ENCODE data around the gene TRIOBP.
"Not testable (repeated sequence)": the region's sequence is repeated elsewhere in the genome, so short reads cannot be mapped to it uniquely, and the experiment has no call there.

Gene TRIOBP

GRCh38 chr22:37690901-37691504, 5.8 kb upstream of the TRIOBP start:
- Histone ChIP-seq H3K9me3 (ENCODE audit: insufficient read depth, low read length) (no peaks in the 10 kb centered on the region), H3K4me1 (ENCODE audit: low read length) (peaks cover 7% of the 10 kb centered on the region; the same call in 1 of the 2 replicates), H3K9ac (ENCODE audit: low read length) (no peak overlapping the region), H3K4me3 (ENCODE audit: low read length) (no peak overlapping the region), H3K27me3 (ENCODE audit: low read depth, low read length) (no peaks in the 10 kb centered on the region), H4K20me1 (ENCODE audit: insufficient read depth, low read length) (no peaks in the 10 kb centered on the region), H3K27ac (ENCODE audit: low read length) (no peak overlapping the region), H3K79me2 (ENCODE audit: low read length) (peaks cover 21% of the 10 kb centered on the region), H3K36me3 (replicated peaks; ENCODE audit: low read depth, low read length) (peaks cover 33% of the 10 kb centered on the region), H2AFZ (ENCODE audit: low read depth, low read length) (no peak overlapping the region), H3K4me2 (ENCODE audit: low read length) (no peak overlapping the region)
- TF ChIP-seq CTCF (IDR thresholded peaks at IDR 0.05; ENCODE audit: low read depth, low read length) (no peak), EZH2phosphoT487 (IDR thresholded peaks at IDR 0.05; ENCODE audit: low read depth) (no peak)

GRCh38 chr22:37692627-37693285, 4.1 kb upstream of the TRIOBP start:
- no peak overlapping the region for H2AFZ ChIP-seq (ENCODE audit: low read depth, low read length)

GRCh38 chr22:37694131-37694530, 2.7 kb upstream of the TRIOBP start:
- peaks cover 22% of the 10 kb centered on the region for H3K36me3 ChIP-seq (replicated peaks; ENCODE audit: low read depth, low read length)
- H3K9ac ChIP-seq (ENCODE audit: low read length); H4K20me1 ChIP-seq (ENCODE audit: insufficient read depth, low read length); H3K4me1 ChIP-seq (ENCODE audit: low read length); H3K79me2 ChIP-seq (ENCODE audit: low read length); H3K4me3 ChIP-seq (ENCODE audit: low read length); H2AFZ ChIP-seq (ENCODE audit: low read depth, low read length); H3K4me2 ChIP-seq (ENCODE audit: low read length); H3K9me3 ChIP-seq (ENCODE audit: insufficient read depth, low read length); H3K27me3 ChIP-seq (ENCODE audit: low read depth, low read length); H3K27ac ChIP-seq (ENCODE audit: low read length): not testable (repeated sequence)

More at GRCh38 chr22:37692627-37693285, 4.1 kb upstream of the TRIOBP start:
- Histone ChIP-seq H3K79me2 (ENCODE audit: low read length) (peaks cover 6% of the 10 kb centered on the region; the same call in 1 of the 2 replicates), H3K27me3 (ENCODE audit: low read depth, low read length) (no peaks in the 10 kb centered on the region), H3K9ac (ENCODE audit: low read length) (no peak overlapping the region), H3K36me3 (replicated peaks; ENCODE audit: low read depth, low read length) (peaks cover 33% of the 10 kb centered on the region), H3K4me1 (ENCODE audit: low read length) (no peaks in the 10 kb centered on the region), H3K4me2 (ENCODE audit: low read length) (no peak overlapping the region), H3K9me3 (ENCODE audit: insufficient read depth, low read length) (no peaks in the 10 kb centered on the region), H4K20me1 (ENCODE audit: insufficient read depth, low read length) (no peaks in the 10 kb centered on the region), H3K27ac (ENCODE audit: low read length) (no peak overlapping the region), H3K4me3 (ENCODE audit: low read length) (no peak overlapping the region)
- no peak for TF ChIP-seq CTCF (IDR thresholded peaks at IDR 0.05; ENCODE audit: low read depth, low read length)
- TF ChIP-seq EZH2phosphoT487 (IDR thresholded peaks at IDR 0.05; ENCODE audit: low read depth) = no peak

- peaks cover 18% of the 10 kb centered on the region for H3K36me3 ChIP-seq (replicated peaks; ENCODE audit: low read depth, low read length)
These were observed 590 bp upstream of the TRIOBP start for GRCh38 chr22:37696260-37696656.

GRCh38 chr22:37697538-37697835, 639 bp downstream of the TRIOBP start:
- H3K4me3 ChIP-seq (ENCODE audit: low read length) = no peak overlapping the region

More at GRCh38 chr22:37696260-37696656, 590 bp upstream of the TRIOBP start:
- not testable (repeated sequence) for H3K9me3 ChIP-seq (ENCODE audit: insufficient read depth, low read length); H3K4me2 ChIP-seq (ENCODE audit: low read length); H4K20me1 ChIP-seq (ENCODE audit: insufficient read depth, low read length); H3K9ac ChIP-seq (ENCODE audit: low read length); H3K4me3 ChIP-seq (ENCODE audit: low read length); H3K27me3 ChIP-seq (ENCODE audit: low read depth, low read length); H3K27ac ChIP-seq (ENCODE audit: low read length); H2AFZ ChIP-seq (ENCODE audit: low read depth, low read length); H3K4me1 ChIP-seq (ENCODE audit: low read length); H3K79me2 ChIP-seq (ENCODE audit: low read length)

More at GRCh38 chr22:37697538-37697835, 639 bp downstream of the TRIOBP start:
- peaks cover 12% of the 10 kb centered on the region for H3K36me3 ChIP-seq (replicated peaks; ENCODE audit: low read depth, low read length)
- no peak overlapping the region for H2AFZ ChIP-seq (ENCODE audit: low read depth, low read length)
- no peaks in the 10 kb centered on the region for H3K9me3 ChIP-seq (ENCODE audit: insufficient read depth, low read length)
- H3K79me2 ChIP-seq (ENCODE audit: low read length) = no peaks in the 10 kb centered on the region
- H3K4me1 ChIP-seq (ENCODE audit: low read length) = no peaks in the 10 kb centered on the region
- H3K9ac ChIP-seq (ENCODE audit: low read length) = no peak overlapping the region
- TF ChIP-seq CTCF (IDR thresholded peaks at IDR 0.05; ENCODE audit: low read depth, low read length) (no peak), EZH2phosphoT487 (IDR thresholded peaks at IDR 0.05; ENCODE audit: low read depth) (no peak)
- no peaks in the 10 kb centered on the region for H3K27me3 ChIP-seq (ENCODE audit: low read depth, low read length)
- H3K27ac ChIP-seq (ENCODE audit: low read length) = no peak overlapping the region
- no peaks in the 10 kb centered on the region for H4K20me1 ChIP-seq (ENCODE audit: insufficient read depth, low read length)
- H3K4me2 ChIP-seq (ENCODE audit: low read length) = no peak overlapping the region
